CD4-positive, alpha-beta T cell (primary cell): ENCODE results near the gene CYTIP. TPM values are rescaled to one million over a fixed set of nuclear protein-coding genes. Genes with fewer than 3 reads are reported as not detected.
A peak's percentile ranks its signal among the peaks of the same experiment; 100 is the strongest.
"Not testable (repeated sequence)": the region's sequence is repeated elsewhere in the genome, so short reads cannot be mapped to it uniquely, and the experiment has no call there.

Source experiments
- ATAC-seq: fragments of 200-7000 bp; cut with Tn5 transposase; one replicate; pipeline ENCODE4 v1.10.0; 2022; ENCODE audit warnings: mild to moderate bottlenecking; ENCODE audit not compliant: poor library complexity
- CTCF ChIA-PET: fragments of 350-600 bp; sonication (Branson Sonifier 250); formaldehyde crosslinking; loops from one replicate; lab custom pipeline; 2021; ENCODE audit warnings: antibody characterized with exemption, inconsistent platforms; lab: Charles Lee
- POLR2A ChIA-PET: fragments of 350-600 bp; sonication (Branson Sonifier 250); formaldehyde crosslinking; loops from one replicate; lab custom pipeline; 2021; ENCODE audit warnings: antibody characterized with exemption, inconsistent platforms; lab: Charles Lee
- DNase-seq, 14 experiments: peaks; one replicate each; pipeline ENCODE4 v3.0.0-alpha.2; 2013 to 2020; ENCODE audit warnings: mixed read lengths in 2 of 14
- H3K27ac ChIP-seq, 2 donors: one replicate each; pipeline versions ENCODE4 v1.5.1 to v1.7.0; 2013; ENCODE audit warnings: low read length in 2 of 2, low read depth in 1 of 2, mild to moderate bottlenecking in 1 of 2
- H3K27me3 ChIP-seq, 2 experiments: 1 replicate in 1 of 2; 2 replicates in 1 of 2; pipeline versions ENCODE4 v1.6.1 to v1.7.0; 2013; ENCODE audit warnings: low read length in 2 of 2, control low read depth in 1 of 2, mild to moderate bottlenecking in 1 of 2, moderate library complexity in 1 of 2; ENCODE audit not compliant: insufficient read depth in 2 of 2, control insufficient read depth in 1 of 2
- H3K36me3 ChIP-seq: one replicate; pipeline ENCODE4 v1.6.1; 2013; ENCODE audit warnings: low read length, control low read depth; ENCODE audit not compliant: insufficient read depth
- H3K4me1 ChIP-seq: one replicate; pipeline ENCODE4 v1.6.1; 2013; ENCODE audit warnings: low read length, control low read depth; ENCODE audit not compliant: insufficient read depth
- H3K4me3 ChIP-seq: one replicate; pipeline ENCODE4 v1.5.1; 2013; ENCODE audit warnings: mild to moderate bottlenecking, low read length, moderate library complexity
- H3K9me3 ChIP-seq, 2 experiments: 1 replicate in 1 of 2; 2 replicates in 1 of 2; pipeline versions ENCODE4 v1.6.1 to v1.7.0; 2013; ENCODE audit warnings: low read length in 2 of 2, mild to moderate bottlenecking in 2 of 2, control low read depth in 1 of 2, moderate library complexity in 1 of 2; ENCODE audit not compliant: control insufficient read depth in 1 of 2, insufficient read depth in 1 of 2
- H3K27ac Mint-ChIP-seq: one replicate; pipeline ENCODE4 v1.8.0; 2020; ENCODE audit warnings: mixed read lengths
- H3K27me3 Mint-ChIP-seq: one replicate; pipeline ENCODE4 v1.8.0; 2021; ENCODE audit warnings: mixed read lengths
- H3K36me3 Mint-ChIP-seq: one replicate; pipeline ENCODE4 v1.8.0; 2021; ENCODE audit warnings: low read depth, mixed read lengths
- H3K4me1 Mint-ChIP-seq: one replicate; pipeline ENCODE4 v1.8.0; 2021; ENCODE audit warnings: low read depth, mixed read lengths
- H3K4me3 Mint-ChIP-seq: one replicate; pipeline ENCODE4 v1.8.0; 2020; ENCODE audit warnings: mild to moderate bottlenecking, mixed read lengths
- H3K9me3 Mint-ChIP-seq: one replicate; pipeline ENCODE4 v1.8.0; 2020; ENCODE audit warnings: mixed read lengths
- CTCF ChIP-seq: fragments of 200-600 bp; IDR thresholded peaks from one replicate; pipeline ENCODE4 v1.8.0; 2022; ENCODE audit warnings: antibody characterized with exemption, mild to moderate bottlenecking
- intact Hi-C, 2 experiments: fragments of 100-400 bp; cut with DNase I in 1 of 2; cut with micrococcal nuclease in 1 of 2; formaldehyde crosslinking; loops; one replicate each; pipeline versions ENCODE4 v1.15.1 to v1.9.0; 2023 to 2025; cut with DNase I, micrococcal nuclease
- total RNA-seq, 174 experiments: library from RNA in 2 of 174; stranded (reverse) in 2 of 174; gene quantifications; one replicate each; pipeline ENCODE4 v1.2.3 and lab custom pipeline; 2021 to 2026

Gene CYTIP
- total RNA-seq, 2 experiments from 2014 or later: 474 to 490 TPM

GRCh38 chr2:157411624-157412336 is 32.1 kb downstream of the CYTIP start:
- intact Hi-C loops: loop anchor here in 1 of 2 experiments (2.0 to 10.0 kb wide), 3 partner anchors 57 to 1087 kb away; partner anchors contain the start of gene ERMN
- no peaks in the 10 kb centered on the region for H3K9me3 ChIP-seq
- peak overlapping the region; percentile 51 to 66 for H3K27ac ChIP-seq
- DNase-seq: no peak
- H3K4me1 ChIP-seq: peaks cover 41% of the 10 kb centered on the region
- H3K27ac Mint-ChIP-seq: peak overlapping the region; percentile 86
- H3K9me3 Mint-ChIP-seq: peaks cover 21% of the 10 kb centered on the region
- ChIA-PET POLR2A (interaction anchor here (0.6 to 5.7 kb wide), 15 partner anchors 9 to 80 kb away, joined by 3 to 110 read pairs (median 7); partner anchors contain the start of gene CYTIP), CTCF (interaction anchor here (3.7 kb wide), 1 partner anchor 84 kb away, joined by 17 read pairs; no protein-coding TSS in a partner anchor)
- ATAC-seq: no peak
- no peaks in the 10 kb centered on the region for H3K27me3 Mint-ChIP-seq
- TF ChIP-seq CTCF: no peak
- H3K27me3 ChIP-seq: no peaks in the 10 kb centered on the region
- peaks cover 83% of the 10 kb centered on the region for H3K36me3 Mint-ChIP-seq
- H3K4me1 Mint-ChIP-seq: peaks cover 85% of the 10 kb centered on the region
- H3K4me3 Mint-ChIP-seq: peak overlapping the region; percentile 63
- H3K36me3 ChIP-seq: peaks cover 41% of the 10 kb centered on the region
- H3K4me3 ChIP-seq: no peak overlapping the region

- not testable (repeated sequence) for H3K9me3 ChIP-seq, H3K27me3 Mint-ChIP-seq, H3K27me3 ChIP-seq, H3K4me3 ChIP-seq, H3K36me3 ChIP-seq, H3K27ac ChIP-seq, DNase-seq, ATAC-seq
- intact Hi-C loops: loop anchor here (2.0 to 5.0 kb wide), 2 partner anchors 13 to 37 kb away; partner anchors contain the start of gene CYTIP (in 1 of the 2)
- Mint-ChIP-seq H3K36me3 (peaks cover 81% of the 10 kb centered on the region), H3K9me3 (peaks cover 33% of the 10 kb centered on the region), H3K27ac (peak overlapping the region; percentile 98), H3K4me1 (peaks cover 87% of the 10 kb centered on the region), H3K4me3 (peak overlapping the region; percentile 67)
- CTCF ChIA-PET: interaction anchor here (2.3 kb wide), 1 partner anchor 78 kb away, joined by 14 read pairs; no protein-coding TSS in a partner anchor
- POLR2A ChIA-PET: interaction anchor here (1.3 to 9.7 kb wide), 8 partner anchors 10 to 78 kb away, joined by 4 to 258 read pairs (median 12); partner anchors contain the start of gene CYTIP
- H3K4me1 ChIP-seq: peaks cover 33% of the 10 kb centered on the region
Measured at GRCh38 chr2:157405398-157405797, 38.5 kb downstream of the CYTIP start.

GRCh38 chr2:157404363-157404762 is 39.5 kb downstream of the CYTIP start:
- Histone ChIP-seq H3K27ac (peak overlapping the region; percentile 58 to 94), H3K27me3 (no peaks in the 10 kb centered on the region), H3K9me3 (peaks cover 7 to 9% of the 10 kb centered on the region in 2 experiments), H3K4me3 (no peak overlapping the region), H3K4me1 (peaks cover 33% of the 10 kb centered on the region), H3K36me3 (no peaks in the 10 kb centered on the region)
- DNase-seq (peak; percentile 53 to 93 (median 66)), ATAC-seq (peak; percentile 91)
- peaks cover 82% of the 10 kb centered on the region for H3K4me1 Mint-ChIP-seq
- peaks cover 81% of the 10 kb centered on the region for H3K36me3 Mint-ChIP-seq
- no peak for TF ChIP-seq CTCF
- no peaks in the 10 kb centered on the region for H3K27me3 Mint-ChIP-seq
- ChIA-PET CTCF (interaction anchor here (0.8 to 3.0 kb wide), 5 partner anchors 9 to 77 kb away, joined by 3 to 24 read pairs (median 4); no protein-coding TSS in a partner anchor), POLR2A (interaction anchor here (0.5 to 9.7 kb wide), 36 partner anchors 9 to 1059 kb away, joined by 3 to 258 read pairs (median 5); partner anchors contain the start of genes ACVR1 and CYTIP)
- peak overlapping the region; percentile 74 for H3K4me3 Mint-ChIP-seq
- peaks cover 32% of the 10 kb centered on the region for H3K9me3 Mint-ChIP-seq
- H3K27ac Mint-ChIP-seq: peak overlapping the region; percentile 99
- intact Hi-C loops: loop anchor here in 1 of 2 experiments (1.0 to 5.0 kb wide), 4 partner anchors 9 to 42 kb away; no protein-coding TSS in a partner anchor

GRCh38 chr2:157402801-157403485 is 40.9 kb downstream of the CYTIP start:
- POLR2A ChIA-PET: interaction anchor here (0.7 to 9.7 kb wide), 12 partner anchors 11 to 75 kb away, joined by 3 to 258 read pairs (median 26); partner anchors contain the start of gene CYTIP
- Histone ChIP-seq H3K27ac (peak overlapping the region; percentile 58 to 94), H3K4me1 (peaks cover 33% of the 10 kb centered on the region)
- peak in 9 of 14 experiments; percentile 28 to 53 (median 35) for DNase-seq
- H3K27me3 ChIP-seq, ATAC-seq, H3K4me3 ChIP-seq, H3K36me3 ChIP-seq, H3K27me3 Mint-ChIP-seq, H3K9me3 ChIP-seq: not testable (repeated sequence)
- peaks cover 32% of the 10 kb centered on the region for H3K9me3 Mint-ChIP-seq
- H3K36me3 Mint-ChIP-seq: peaks cover 85% of the 10 kb centered on the region
- peaks cover 69% of the 10 kb centered on the region for H3K4me1 Mint-ChIP-seq
- peak overlapping the region; percentile 99 for H3K27ac Mint-ChIP-seq
- CTCF ChIA-PET: interaction anchor here (1.2 to 3.0 kb wide), 2 partner anchors 38 to 75 kb away, joined by 4 to 24 read pairs; no protein-coding TSS in a partner anchor
- intact Hi-C loops: loop anchor here in 1 of 2 experiments (5.0 kb wide), 1 partner anchor 41 kb away; no protein-coding TSS in a partner anchor
- peak overlapping the region; percentile 74 for H3K4me3 Mint-ChIP-seq
